Activated CD4-positive, alpha-beta memory T cell treated with anti-CD3 and anti-CD28 coated beads for 36 hours (primary cell): Measurements from ENCODE around the gene SLC12A5. TPM values are rescaled to one million over a fixed set of nuclear protein-coding genes. Genes with fewer than 3 reads are reported as not detected.

ENCODE experiments used
- CTCF ChIA-PET: fragments of 350-600 bp; sonication (Branson Sonifier 250); formaldehyde crosslinking; loops from one replicate; lab custom pipeline; 2021; ENCODE audit warnings: antibody characterized with exemption, inconsistent platforms; lab: Charles Lee
- POLR2A ChIA-PET: fragments of 350-600 bp; sonication (Branson Sonifier 250); formaldehyde crosslinking; loops from one replicate; lab custom pipeline; 2021; ENCODE audit warnings: antibody characterized with exemption; lab: Charles Lee
- DNase-seq: peaks from one replicate; pipeline ENCODE4 v3.0.0-alpha.2; 2020
- H3K27ac Mint-ChIP-seq: one replicate; pipeline ENCODE4 v1.8.0; 2021; ENCODE audit warnings: mixed read lengths
- H3K27me3 Mint-ChIP-seq: one replicate; pipeline ENCODE4 v1.8.0; 2021; ENCODE audit warnings: mixed read lengths
- H3K36me3 Mint-ChIP-seq: one replicate; pipeline ENCODE4 v1.8.0; 2021; ENCODE audit warnings: mixed read lengths
- H3K4me1 Mint-ChIP-seq: one replicate; pipeline ENCODE4 v1.8.0; 2021; ENCODE audit warnings: low read depth, mixed read lengths
- H3K4me3 Mint-ChIP-seq: one replicate; pipeline ENCODE4 v1.8.0; 2021; ENCODE audit warnings: mild to moderate bottlenecking, mixed read lengths
- H3K9me3 Mint-ChIP-seq: one replicate; pipeline ENCODE4 v1.8.0; 2021; ENCODE audit warnings: mixed read lengths
- intact Hi-C: fragments of 100-400 bp; cut with micrococcal nuclease; formaldehyde crosslinking; loops from one replicate; pipeline ENCODE4 v1.15.1; 2023
- total RNA-seq, 2 experiments: library from RNA; stranded (reverse); gene quantifications; one replicate each; pipeline ENCODE4 v1.2.3, GENCODE V29; 2021

SLC12A5 gene
- total RNA-seq, 2 experiments from 2014 or later, result 0.97 TPM; not detected in 1

DNA sequence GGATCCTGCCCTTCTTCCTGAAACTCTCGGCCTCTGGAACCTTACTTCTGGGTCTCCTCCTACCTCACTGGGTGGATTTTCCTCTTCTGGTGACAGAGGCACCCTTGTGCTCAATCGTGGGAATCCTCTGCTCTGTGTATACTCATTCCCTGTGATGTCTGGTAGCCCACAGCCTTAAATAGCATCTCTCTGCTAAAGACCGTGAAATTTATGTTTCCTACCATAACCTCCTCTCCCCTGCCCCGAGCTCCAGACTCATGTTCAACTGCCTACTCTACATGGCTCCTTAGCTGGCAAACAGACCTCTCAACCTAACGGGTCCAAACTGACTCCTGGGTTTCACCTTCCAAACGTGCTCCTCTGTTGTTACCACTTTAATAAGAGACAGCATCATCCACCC, 10.4 kb upstream of the SLC12A5 start:
- H3K27me3 Mint-ChIP-seq, result peaks cover 20% of the 10 kb centered on the region
- no peak overlapping the region for H3K4me3 Mint-ChIP-seq
- POLR2A ChIA-PET, result no interaction called here
- H3K9me3 Mint-ChIP-seq, result no peaks in the 10 kb centered on the region
- CTCF ChIA-PET, result interaction anchor here (0.6 to 1.7 kb wide), 3 partner anchors 32 to 49 kb away, joined by 4 to 6 read pairs (median 6); no protein-coding TSS in a partner anchor
- no peaks in the 10 kb centered on the region for H3K36me3 Mint-ChIP-seq
- DNase-seq, result no peak
- no peak overlapping the region for H3K27ac Mint-ChIP-seq
- intact Hi-C loops, result no loop called here
- peaks cover 22% of the 10 kb centered on the region for H3K4me1 Mint-ChIP-seq

DNA sequence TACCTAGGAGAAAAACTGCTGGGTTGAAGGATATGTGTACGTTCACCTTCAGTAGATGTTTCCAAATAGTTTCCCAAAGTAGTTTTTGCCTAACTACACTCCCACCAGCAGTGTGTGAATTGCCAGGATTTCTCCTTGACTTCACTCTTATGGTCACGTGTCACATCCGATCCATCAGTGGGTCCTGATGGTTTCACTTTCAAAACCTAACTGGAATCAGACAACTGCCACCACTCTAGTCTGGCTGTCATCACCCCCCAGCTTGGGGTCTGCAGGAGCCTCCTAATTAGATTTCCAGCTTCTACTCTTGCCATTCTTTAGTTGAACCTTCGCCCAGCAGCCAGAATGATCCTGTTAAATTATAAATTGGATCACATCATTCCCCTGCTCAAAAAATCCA, 8.5 kb upstream of the SLC12A5 start:
- ChIA-PET CTCF (interaction anchor here (0.7 kb wide), 1 partner anchor 154 kb away, joined by 3 read pairs; no protein-coding TSS in a partner anchor), POLR2A (no interaction called here)
- Mint-ChIP-seq H3K36me3 (no peaks in the 10 kb centered on the region), H3K4me1 (peaks cover 17% of the 10 kb centered on the region), H3K27me3 (peaks cover 35% of the 10 kb centered on the region), H3K4me3 (no peak overlapping the region), H3K27ac (no peak overlapping the region), H3K9me3 (no peaks in the 10 kb centered on the region)
- DNase-seq, result no peak
- intact Hi-C loops, result loop anchor here (5.0 kb wide), 1 partner anchor 287 kb away; the partner anchor contains the start of gene CDH22

DNA sequence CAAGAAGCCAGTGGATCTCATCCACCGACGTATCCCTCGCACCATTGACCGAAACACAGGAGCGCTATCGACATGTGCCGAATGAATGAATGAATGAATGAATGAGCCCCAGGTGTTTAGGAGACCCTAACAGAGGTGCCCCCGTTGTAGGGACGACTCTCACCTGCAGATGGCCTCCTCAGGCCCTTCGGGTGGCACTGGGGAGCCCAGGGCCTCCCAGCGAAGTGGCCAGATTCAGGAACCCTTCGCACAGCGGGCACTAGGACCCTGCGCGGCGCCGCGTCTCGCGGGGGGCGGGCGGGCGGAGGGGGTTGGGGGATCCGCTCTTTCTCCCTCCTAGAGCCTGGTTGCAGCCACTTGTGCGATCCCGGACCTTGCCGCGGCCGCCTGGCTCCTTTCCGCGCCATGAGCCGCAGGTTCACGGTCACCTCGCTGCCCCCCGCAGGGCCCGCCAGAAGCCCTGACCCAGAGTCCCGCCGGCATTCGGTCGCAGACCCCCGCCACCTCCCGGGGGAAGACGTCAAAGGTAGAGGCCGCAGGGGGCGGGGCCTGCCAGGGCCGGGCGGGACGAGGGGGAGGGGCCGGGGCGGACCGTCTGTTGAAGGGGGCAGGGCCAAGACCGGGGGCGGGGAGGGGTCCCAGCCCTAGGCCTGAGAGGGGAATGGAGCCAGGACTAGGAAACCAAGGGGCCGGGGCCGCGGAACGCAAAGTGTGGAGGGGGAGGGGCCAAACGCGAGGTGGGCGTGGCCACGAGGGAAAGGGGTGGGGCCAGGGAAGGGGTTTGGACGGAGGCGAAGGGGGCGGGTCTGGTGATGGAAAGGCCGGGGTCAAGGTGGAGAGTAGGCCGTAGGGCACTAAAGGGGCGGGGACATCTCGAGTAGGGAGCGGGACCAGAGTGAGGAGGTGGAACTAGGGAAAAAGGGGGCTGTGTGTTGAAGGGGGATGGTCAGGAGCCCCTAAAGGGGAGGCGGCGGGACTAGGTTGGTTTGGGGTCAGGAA, 7.4 kb upstream of the SLC12A5 start:
- DNase-seq, result peak; percentile 71
- POLR2A ChIA-PET, result no interaction called here
- peaks cover 35% of the 10 kb centered on the region for H3K27me3 Mint-ChIP-seq

DNA sequence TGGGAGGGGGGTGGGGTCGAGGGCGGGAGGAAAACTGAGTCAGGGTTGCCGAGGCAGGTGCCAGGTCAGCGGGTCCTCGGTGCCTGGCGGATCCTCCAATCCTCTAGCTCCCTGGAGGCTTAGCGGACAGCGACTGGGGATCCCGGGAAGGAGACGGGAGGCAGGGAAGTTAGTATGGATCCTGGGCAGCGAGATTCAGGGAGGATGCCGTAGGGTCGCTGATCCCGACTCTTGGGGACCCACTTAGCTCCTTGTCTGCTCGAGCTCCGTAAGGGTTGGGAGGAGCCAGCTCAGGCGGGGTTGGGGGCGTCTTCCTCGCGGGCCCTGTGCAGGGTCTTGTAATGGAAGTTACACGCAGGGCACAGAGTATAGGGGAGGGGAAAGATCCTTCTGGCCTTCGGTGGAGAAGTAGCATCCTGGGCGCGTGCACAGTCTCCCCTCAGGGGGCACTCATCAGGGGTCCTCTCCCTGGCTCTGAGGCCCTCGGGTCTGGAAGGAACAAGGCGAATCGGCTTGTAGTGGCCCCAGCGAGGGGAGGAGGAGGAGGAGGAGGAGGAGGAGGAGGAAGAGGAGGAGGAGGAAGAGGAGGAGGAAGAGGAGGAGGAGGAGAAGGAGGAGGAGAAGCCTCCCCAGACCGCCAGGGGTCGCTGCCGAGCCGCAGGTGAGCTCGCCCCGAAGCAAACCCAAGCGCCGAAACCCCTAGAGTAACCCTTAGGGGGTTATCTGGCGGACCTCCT, 6.4 kb upstream of the SLC12A5 start:
- Mint-ChIP-seq H3K4me1 (peaks cover 13% of the 10 kb centered on the region), H3K27me3 (peaks cover 35% of the 10 kb centered on the region), H3K4me3 (peak overlapping the region; percentile 46), H3K9me3 (no peaks in the 10 kb centered on the region), H3K27ac (no peak overlapping the region), H3K36me3 (no peaks in the 10 kb centered on the region)
- ChIA-PET POLR2A (interaction anchor here (0.7 kb wide), 1 partner anchor 335 kb away, joined by 3 read pairs; no protein-coding TSS in a partner anchor), CTCF (interaction anchor here (0.6 to 4.0 kb wide), 33 partner anchors 9 to 557 kb away, joined by 3 to 49 read pairs (median 4); partner anchors contain the start of genes MMP9 and ZNF335)
- peak; percentile 80 for DNase-seq
- intact Hi-C loops, result loop anchor here (2.0 to 5.0 kb wide), 3 partner anchors 66 to 285 kb away; partner anchors contain the start of genes CDH22 and NCOA5

More for the DNA sequence above, 7.4 kb upstream of the SLC12A5 start:
- intact Hi-C loops, result loop anchor here (2.0 to 5.0 kb wide), 3 partner anchors 67 to 286 kb away; partner anchors contain the start of genes CDH22 and NCOA5
- Mint-ChIP-seq H3K4me3 (peak overlapping the region; percentile 60), H3K9me3 (no peaks in the 10 kb centered on the region), H3K4me1 (peaks cover 17% of the 10 kb centered on the region), H3K36me3 (no peaks in the 10 kb centered on the region), H3K27ac (no peak overlapping the region)
- CTCF ChIA-PET, result interaction anchor here (0.6 to 4.0 kb wide), 25 partner anchors 9 to 533 kb away, joined by 3 to 49 read pairs (median 6); partner anchors contain the start of gene MMP9

DNA sequence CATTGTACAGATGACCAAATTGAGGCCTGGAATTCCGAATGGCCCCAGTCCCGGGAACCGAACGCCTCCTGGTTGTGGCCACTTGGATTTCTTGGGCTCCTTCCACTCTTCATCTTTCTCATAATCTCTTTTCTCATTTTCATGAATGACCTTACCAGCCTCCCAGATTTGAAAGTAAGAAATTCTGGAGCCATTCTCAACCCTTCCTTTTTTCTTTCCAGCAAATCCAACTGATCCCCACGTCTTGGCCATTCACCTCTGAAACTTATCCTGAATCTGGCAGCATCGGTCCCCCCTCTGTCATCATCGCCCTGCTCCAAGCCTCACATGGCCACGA, 5.9 kb upstream of the SLC12A5 start:
- intact Hi-C loops, result loop anchor here (2.0 to 5.0 kb wide), 3 partner anchors 66 to 284 kb away; partner anchors contain the start of genes CDH22 and NCOA5
- Mint-ChIP-seq H3K4me3 (no peak overlapping the region), H3K4me1 (peaks cover 13% of the 10 kb centered on the region), H3K9me3 (no peaks in the 10 kb centered on the region), H3K36me3 (no peaks in the 10 kb centered on the region), H3K27ac (no peak overlapping the region), H3K27me3 (peaks cover 36% of the 10 kb centered on the region)
- ChIA-PET CTCF (interaction anchor here (0.6 to 4.0 kb wide), 29 partner anchors 9 to 558 kb away, joined by 3 to 49 read pairs (median 6); partner anchors contain the start of genes MMP9 and ZNF335), POLR2A (interaction anchor here (0.7 kb wide), 1 partner anchor 335 kb away, joined by 3 read pairs; no protein-coding TSS in a partner anchor)
- DNase-seq, result no peak

DNA sequence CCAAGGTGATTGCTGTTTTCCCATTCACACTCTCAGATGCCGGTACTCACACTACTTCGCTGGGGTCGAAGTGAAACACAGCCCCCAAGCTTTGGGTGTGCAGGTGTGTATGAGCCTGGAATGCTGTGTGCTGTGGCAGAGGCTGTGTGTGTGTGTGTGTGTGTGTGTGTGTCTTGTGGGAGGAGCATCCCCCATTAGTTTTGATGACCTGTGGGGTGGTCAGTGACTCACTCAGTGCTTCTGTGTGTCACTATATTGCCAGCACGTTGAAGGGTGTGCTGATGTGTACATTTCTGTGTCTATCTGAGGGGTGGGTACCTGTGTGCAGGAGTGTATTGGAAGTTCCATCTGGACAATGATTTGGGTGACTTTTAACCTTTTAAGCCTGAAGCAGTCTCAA, 5.0 kb upstream of the SLC12A5 start:
- H3K36me3 Mint-ChIP-seq, result no peaks in the 10 kb centered on the region

DNA sequence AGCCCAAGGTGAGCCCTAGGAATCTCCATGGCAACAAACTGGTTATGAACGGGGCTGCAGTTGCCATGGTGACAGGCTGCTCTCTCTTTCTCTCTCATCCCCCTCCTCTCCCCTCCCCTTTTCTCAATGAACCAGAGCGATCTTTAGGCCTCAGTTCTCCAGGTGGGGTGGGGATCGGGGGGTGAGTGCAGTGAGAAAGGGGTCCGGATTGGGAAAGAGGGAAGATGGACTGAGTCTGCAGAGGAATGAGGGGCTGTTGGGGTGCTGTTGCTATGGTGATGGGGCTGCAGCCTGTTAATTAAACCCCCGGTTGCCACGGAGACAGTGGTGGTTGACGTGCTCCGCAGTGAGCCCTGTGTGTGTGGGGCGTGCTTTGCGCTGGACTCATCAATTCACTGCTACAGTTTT, 3.6 kb upstream of the SLC12A5 start:
- no peak for DNase-seq
- intact Hi-C loops, result no loop called here
- Mint-ChIP-seq H3K9me3 (no peaks in the 10 kb centered on the region), H3K27me3 (peaks cover 46% of the 10 kb centered on the region), H3K4me3 (no peak overlapping the region), H3K4me1 (peaks cover 13% of the 10 kb centered on the region), H3K36me3 (no peaks in the 10 kb centered on the region), H3K27ac (no peak overlapping the region)
- ChIA-PET POLR2A (no interaction called here), CTCF (interaction anchor here (4.0 kb wide), 1 partner anchor 149 kb away, joined by 49 read pairs; no protein-coding TSS in a partner anchor)

More for the DNA sequence above, 5.0 kb upstream of the SLC12A5 start:
- DNase-seq, result no peak
- intact Hi-C loops, result loop anchor here (2.0 to 5.0 kb wide), 3 partner anchors 65 to 283 kb away; partner anchors contain the start of genes CDH22 and NCOA5
- POLR2A ChIA-PET, result no interaction called here
- Mint-ChIP-seq H3K4me3 (no peak overlapping the region), H3K27me3 (peaks cover 38% of the 10 kb centered on the region), H3K4me1 (peaks cover 13% of the 10 kb centered on the region), H3K9me3 (no peaks in the 10 kb centered on the region), H3K27ac (no peak overlapping the region)
- CTCF ChIA-PET, result interaction anchor here (0.6 to 4.0 kb wide), 8 partner anchors 8 to 150 kb away, joined by 3 to 49 read pairs (median 8); partner anchors contain the start of gene MMP9

DNA sequence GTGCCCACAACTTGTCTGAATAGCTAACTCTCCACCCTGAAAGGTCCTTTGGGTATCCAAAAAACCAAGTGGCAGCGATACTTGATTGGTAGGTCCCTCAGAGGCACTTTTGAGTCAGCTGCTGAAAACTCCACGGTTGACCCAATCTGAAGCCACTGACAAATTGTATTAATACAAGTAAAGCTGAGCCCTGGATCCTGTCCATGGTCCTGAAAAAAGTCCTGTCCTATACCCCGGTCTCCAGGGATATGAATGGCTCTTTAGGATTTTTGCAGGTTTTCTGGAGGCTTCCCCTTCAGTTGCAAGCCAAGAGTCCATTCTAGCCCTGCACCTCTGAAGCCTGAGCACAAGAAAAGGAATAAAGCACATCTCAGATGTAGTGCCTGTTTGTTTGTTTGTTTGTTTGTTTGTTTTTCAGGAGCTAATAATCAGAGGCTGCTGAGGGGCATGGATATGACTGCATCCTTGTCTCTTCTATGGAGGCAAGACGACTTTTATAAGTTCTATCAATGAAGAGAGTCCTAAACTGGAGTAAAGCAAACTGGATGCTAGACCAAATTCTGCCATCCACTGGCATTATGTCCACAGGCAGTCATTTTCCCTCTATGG, 1.7 kb upstream of the SLC12A5 start:
- Mint-ChIP-seq H3K9me3 (no peaks in the 10 kb centered on the region), H3K27ac (no peak overlapping the region), H3K4me1 (peaks cover 3% of the 10 kb centered on the region), H3K36me3 (no peaks in the 10 kb centered on the region), H3K4me3 (no peak overlapping the region), H3K27me3 (peaks cover 45% of the 10 kb centered on the region)
- CTCF ChIA-PET, result interaction anchor here (1.2 to 1.6 kb wide), 2 partner anchors 13 to 16 kb away, joined by 5 to 12 read pairs; no protein-coding TSS in a partner anchor
- no peak for DNase-seq
- POLR2A ChIA-PET, result interaction anchor here (1.3 kb wide), 1 partner anchor 14 kb away, joined by 3 read pairs; no protein-coding TSS in a partner anchor
- intact Hi-C loops, result no loop called here

DNA sequence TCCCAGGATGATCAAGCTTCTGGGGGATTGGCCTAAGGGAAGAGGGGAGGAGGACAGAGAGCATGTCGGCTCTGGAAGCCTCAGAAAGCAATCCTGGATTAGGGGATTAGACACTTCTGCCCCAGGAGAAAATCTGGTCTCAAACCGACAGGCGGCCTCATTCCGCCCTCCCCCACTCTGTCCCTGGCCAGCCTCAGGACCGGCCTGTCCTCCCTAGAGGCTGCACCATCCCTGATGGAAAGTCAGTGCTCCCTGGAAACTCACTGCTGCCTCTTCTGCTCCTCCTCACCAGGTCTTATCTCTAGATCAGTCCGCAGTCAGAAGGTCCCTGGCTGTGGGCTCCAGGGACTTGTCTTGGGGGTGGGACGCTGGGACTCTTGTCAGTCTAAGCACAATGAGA, 905 bp upstream of the SLC12A5 start:
- no peaks in the 10 kb centered on the region for H3K4me1 Mint-ChIP-seq
- H3K4me3 Mint-ChIP-seq, result no peak overlapping the region
- intact Hi-C loops, result no loop called here
- no peak overlapping the region for H3K27ac Mint-ChIP-seq
- ChIA-PET POLR2A (interaction anchor here (1.3 kb wide), 1 partner anchor 15 kb away, joined by 3 read pairs; no protein-coding TSS in a partner anchor), CTCF (interaction anchor here (1.2 to 1.6 kb wide), 2 partner anchors 14 to 17 kb away, joined by 5 to 12 read pairs; no protein-coding TSS in a partner anchor)
- H3K9me3 Mint-ChIP-seq, result no peaks in the 10 kb centered on the region
- H3K27me3 Mint-ChIP-seq, result peaks cover 51% of the 10 kb centered on the region
- no peak for DNase-seq
- no peaks in the 10 kb centered on the region for H3K36me3 Mint-ChIP-seq

DNA sequence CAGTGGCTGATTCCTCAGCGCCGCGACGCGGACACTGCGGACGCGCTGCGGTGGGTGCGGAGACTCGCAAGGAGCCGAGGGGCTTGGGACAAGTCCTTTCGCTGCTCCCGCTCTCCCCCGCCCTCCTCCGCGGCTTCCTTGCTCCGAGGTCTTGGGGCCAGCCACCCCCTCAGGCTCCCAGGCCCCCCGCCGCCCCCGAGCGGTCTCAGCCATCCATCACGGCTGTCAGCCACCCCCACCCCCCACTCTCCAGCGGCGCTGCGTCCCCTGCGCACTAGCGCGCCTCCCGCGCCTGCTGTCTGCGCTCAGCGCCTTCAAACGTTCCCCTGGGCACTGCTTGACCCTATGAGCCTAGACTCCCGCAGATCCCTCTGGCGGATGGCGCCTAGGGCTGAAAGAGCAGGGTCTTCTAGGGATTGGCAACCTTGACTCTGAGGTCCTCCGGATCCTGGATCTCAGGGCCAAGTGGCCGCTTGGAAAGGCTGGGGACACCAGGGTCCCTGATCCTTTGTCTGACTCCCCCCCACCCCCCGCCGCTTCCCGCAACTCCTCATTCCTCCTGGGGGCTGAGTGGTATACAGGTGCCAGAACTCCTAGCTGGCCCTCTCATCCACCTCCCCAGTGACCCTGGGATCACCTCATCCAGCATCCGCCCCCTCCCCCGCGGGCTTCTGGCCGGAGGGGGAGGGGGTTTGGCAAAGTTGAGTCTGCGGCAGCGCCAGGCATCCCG, 1.4 kb downstream of the SLC12A5 start:
- CTCF ChIA-PET, result interaction anchor here (1.7 to 2.4 kb wide), 2 partner anchors 7 to 17 kb away, joined by 9 to 13 read pairs; no protein-coding TSS in a partner anchor
- Mint-ChIP-seq H3K9me3 (no peaks in the 10 kb centered on the region), H3K4me3 (no peak overlapping the region), H3K4me1 (no peaks in the 10 kb centered on the region), H3K36me3 (no peaks in the 10 kb centered on the region), H3K27me3 (peaks cover 51% of the 10 kb centered on the region), H3K27ac (no peak overlapping the region)
- POLR2A ChIA-PET, result no interaction called here
- no peak for DNase-seq
- intact Hi-C loops, result no loop called here
